ENCODE results near the gene RGS3.

GRCh38 chr9:113514061-113514460 is 50.5 kb downstream of the RGS3 start:
- TF ChIP-seq ARNTL (CRISPR knock-in tag; IDR thresholded peaks at IDR 0.05; ENCODE audit: borderline replicate concordance, low read depth), result no peak
- TF ChIP-seq ZC3H10 (CRISPR knock-in tag; IDR thresholded peaks at IDR 0.05), result no peak
